HEK293 (cell line): ENCODE data around the gene GPLD1.
"Not testable (repeated sequence)": the region's sequence is repeated elsewhere in the genome, so short reads cannot be mapped to it uniquely, and the experiment has no call there.

Experiments used
- CTCF ChIA-PET: fragments of 350-600 bp; formaldehyde crosslinking; extraction: SDS; loops from one replicate; lab custom pipeline; 2021; ENCODE audit warnings: antibody characterized with exemption; lab: Yijun Ruan, JAX
- POLR2A ChIA-PET: fragments of 300-600 bp; formaldehyde crosslinking; extraction: SDS; loops from one replicate; lab custom pipeline; 2020; ENCODE audit warnings: antibody characterized with exemption, inconsistent platforms; lab: Yijun Ruan, JAX
- H3K27ac ChIP-seq: fragments of 200-500 bp; sonication (Bioruptor generic); 2 replicates; pipeline ENCODE4 v1.5.1; 2014; ENCODE audit warnings: low read depth, low read length, control low read depth, inconsistent platforms; ENCODE audit errors: extremely low read depth
- H3K36me3 ChIP-seq, 2 experiments: fragments of 200-500 bp in 1 of 2; sonication (Bioruptor generic) in 1 of 2; 1 replicate in 1 of 2; 2 replicates in 1 of 2; pipeline ENCODE4 v1.5.1; 2014 to 2017; ENCODE audit warnings: inconsistent platforms in 2 of 2, low read length in 2 of 2; ENCODE audit not compliant: control insufficient read depth in 2 of 2, insufficient read depth in 1 of 2
- H3K4me1 ChIP-seq: fragments of 200-500 bp; sonication (Bioruptor generic); 2 replicates; pipeline ENCODE4 v1.5.1; 2014; ENCODE audit warnings: mild to moderate bottlenecking, low read length, inconsistent platforms; ENCODE audit not compliant: control insufficient read depth, insufficient read depth
- H3K4me3 ChIP-seq: 2 replicates; pipeline ENCODE4 v1.5.1; 2011; ENCODE audit warnings: low read depth, mild to moderate bottlenecking, control low read depth, low read length, moderate library complexity
- H3K9me3 ChIP-seq: fragments of 200-500 bp; sonication (Bioruptor generic); 2 replicates; pipeline ENCODE4 v1.5.1; 2014; ENCODE audit warnings: low read depth, low read length, inconsistent platforms; ENCODE audit not compliant: control insufficient read depth, insufficient read depth
- BCL11B ChIP-seq: fragments of 450-650 bp; formaldehyde crosslinking; IDR thresholded peaks from 2 replicates; pipeline ENCODE4 v1.5.1; 2016; ENCODE audit warnings: low read depth, missing biosample characterization, missing genetic modification characterization
- CTCF ChIP-seq: fragments of 450-650 bp; formaldehyde crosslinking; IDR thresholded peaks from 2 replicates; pipeline ENCODE4 v1.5.1; 2016; ENCODE audit warnings: missing biosample characterization, missing genetic modification characterization
- IKZF3 ChIP-seq: fragments of 450-650 bp; IDR thresholded peaks from 2 replicates; pipeline ENCODE4 v1.5.0; 2018; ENCODE audit warnings: missing biosample characterization, mild to moderate bottlenecking, missing genetic modification characterization, moderate library complexity
- KLF17 ChIP-seq: fragments of 450-650 bp; formaldehyde crosslinking; IDR thresholded peaks from 2 replicates; pipeline ENCODE4 v1.5.1; 2016; ENCODE audit warnings: missing biosample characterization, missing genetic modification characterization
- PBX3 ChIP-seq: sonication (generic); formaldehyde crosslinking; IDR thresholded peaks from 2 replicates; pipeline ENCODE4 v1.8.1; 2022; ENCODE audit warnings: mild to moderate bottlenecking, moderate library complexity, missing genetic modification reagents
- SETDB1 ChIP-seq: IDR thresholded peaks from one replicate; pipeline ENCODE4 v1.6.1; 2017; ENCODE audit warnings: mild to moderate bottlenecking, low read length, moderate library complexity, mixed read lengths; ENCODE audit not compliant: insufficient read length
- ZBTB48 ChIP-seq: fragments of 450-650 bp; formaldehyde crosslinking; IDR thresholded peaks from 2 replicates; pipeline ENCODE4 v1.5.1; 2016; ENCODE audit warnings: missing biosample characterization, missing genetic modification characterization
- ZBTB6 ChIP-seq: fragments of 450-650 bp; formaldehyde crosslinking; IDR thresholded peaks from 2 replicates; pipeline ENCODE4 v1.5.1; 2017; ENCODE audit warnings: missing biosample characterization, missing genetic modification characterization
- ZNF114 ChIP-seq: fragments of 450-650 bp; formaldehyde crosslinking; IDR thresholded peaks from 2 replicates; pipeline ENCODE4 v1.5.0; 2017; ENCODE audit warnings: missing biosample characterization, missing genetic modification characterization
- ZNF266 ChIP-seq: fragments of 450-650 bp; formaldehyde crosslinking; IDR thresholded peaks from 2 replicates; pipeline ENCODE4 v1.5.1; 2016; ENCODE audit warnings: missing biosample characterization, missing genetic modification characterization, low read depth
- ZNF280C ChIP-seq: fragments of 450-650 bp; formaldehyde crosslinking; IDR thresholded peaks from 2 replicates; pipeline ENCODE4 v1.5.1; 2016; ENCODE audit warnings: missing biosample characterization, missing genetic modification characterization
- ZNF37A ChIP-seq: fragments of 450-650 bp; IDR thresholded peaks from 2 replicates; pipeline ENCODE4 v1.5.1; 2018; ENCODE audit warnings: missing biosample characterization, missing genetic modification characterization
- ZNF404 ChIP-seq: fragments of 450-650 bp; formaldehyde crosslinking; IDR thresholded peaks from 2 replicates; pipeline ENCODE4 v1.5.1; 2017; ENCODE audit warnings: missing biosample characterization, missing genetic modification characterization
- ZNF501 ChIP-seq: fragments of 450-650 bp; formaldehyde crosslinking; IDR thresholded peaks from 2 replicates; pipeline ENCODE4 v1.5.1; 2016; ENCODE audit warnings: missing biosample characterization, missing genetic modification characterization
- ZNF514 ChIP-seq: fragments of 450-650 bp; formaldehyde crosslinking; IDR thresholded peaks from 2 replicates; pipeline ENCODE4 v1.5.1; 2016; ENCODE audit warnings: missing biosample characterization, missing genetic modification characterization
- ZNF558 ChIP-seq: fragments of 450-650 bp; formaldehyde crosslinking; IDR thresholded peaks from 2 replicates; pipeline ENCODE4 v1.5.1; 2016; ENCODE audit warnings: missing biosample characterization, missing genetic modification characterization
- ZNF561 ChIP-seq: fragments of 450-650 bp; IDR thresholded peaks from 2 replicates; pipeline ENCODE4 v1.5.1; 2018; ENCODE audit warnings: missing biosample characterization, missing genetic modification characterization, borderline replicate concordance
- ZNF571 ChIP-seq: fragments of 450-650 bp; formaldehyde crosslinking; IDR thresholded peaks from 2 replicates; pipeline ENCODE4 v1.5.0; 2017; ENCODE audit warnings: missing biosample characterization, missing genetic modification characterization
- ZNF658 ChIP-seq: fragments of 450-650 bp; formaldehyde crosslinking; IDR thresholded peaks from 2 replicates; pipeline ENCODE4; 2016; ENCODE audit warnings: missing biosample characterization, missing genetic modification characterization
- ZNF664 ChIP-seq: fragments of 450-650 bp; formaldehyde crosslinking; IDR thresholded peaks from 2 replicates; pipeline ENCODE4 v1.5.1; 2016; ENCODE audit warnings: missing biosample characterization, missing genetic modification characterization
- ZNF701 ChIP-seq: fragments of 450-650 bp; formaldehyde crosslinking; IDR thresholded peaks from 2 replicates; pipeline ENCODE4 v1.5.1; 2016; ENCODE audit warnings: missing biosample characterization, missing genetic modification characterization
- ZNF707 ChIP-seq: fragments of 450-650 bp; formaldehyde crosslinking; IDR thresholded peaks from 2 replicates; pipeline ENCODE4 v1.5.1; 2016; ENCODE audit warnings: missing biosample characterization, missing genetic modification characterization
- ZNF776 ChIP-seq: fragments of 450-650 bp; formaldehyde crosslinking; IDR thresholded peaks from 2 replicates; pipeline ENCODE4 v1.5.0; 2017; ENCODE audit warnings: missing biosample characterization, missing genetic modification characterization, borderline replicate concordance

The GPLD1 gene

GRCh38 chr6:24513602-24514001 is 24.2 kb upstream of the GPLD1 start:
- POLR2A ChIA-PET: interaction anchor here (0.5 kb wide), 1 partner anchor 633 kb away, joined by 3 read pairs; no protein-coding TSS in a partner anchor

GRCh38 chr6:24511976-24512375 is 22.6 kb upstream of the GPLD1 start:
- POLR2A ChIA-PET: not testable (repeated sequence)

More at GRCh38 chr6:24513602-24514001, 24.2 kb upstream of the GPLD1 start:
- H3K4me1 ChIP-seq: no peaks in the 10 kb centered on the region
- TF ChIP-seq IKZF3 (tag by site-specific recombination) (no peak), ZNF266 (tag by site-specific recombination) (no peak), ZNF664 (tag by site-specific recombination) (no peak), ZBTB6 (no peak), ZNF701 (no peak), ZNF114 (tag by site-specific recombination) (no peak), ZNF514 (no peak)
- H3K9me3 ChIP-seq: no peaks in the 10 kb centered on the region
- CTCF ChIA-PET: interaction anchor here (0.6 to 1.5 kb wide), 4 partner anchors 12 to 284 kb away, joined by 3 to 5 read pairs (median 4); partner anchors contain the start of gene ALDH5A1
- H3K4me3 ChIP-seq: no peak overlapping the region
- peaks cover 10 to 15% of the 10 kb centered on the region in 2 experiments; a peak in 2 of 3 replicates for H3K36me3 ChIP-seq
- H3K27ac ChIP-seq: no peak overlapping the region

GRCh38 chr6:24506814-24507520 is 17.6 kb upstream of the GPLD1 start:
- Histone ChIP-seq H3K4me3 (no peak overlapping the region), H3K4me1 (no peaks in the 10 kb centered on the region), H3K9me3 (no peaks in the 10 kb centered on the region), H3K27ac (no peak overlapping the region), H3K36me3 (peaks cover 14 to 18% of the 10 kb centered on the region in 2 experiments)
- CTCF ChIA-PET: no interaction called here
- TF ChIP-seq ZNF561 (tag by site-specific recombination) (no peak), KLF17 (no peak), ZNF571 (tag by site-specific recombination) (no peak), BCL11B (tag by site-specific recombination) (no peak), ZNF658 (tag by site-specific recombination) (no peak), CTCF (tag by site-specific recombination) (no peak), ZBTB48 (no peak), ZNF776 (tag by site-specific recombination) (no peak), ZNF37A (tag by site-specific recombination) (no peak), SETDB1 (no peak), ZNF707 (tag by site-specific recombination) (no peak), ZNF501 (tag by site-specific recombination) (no peak), ZNF558 (tag by site-specific recombination) (no peak), ZNF404 (tag by site-specific recombination) (no peak), PBX3 (CRISPR knock-in tag) (no peak), ZNF280C (tag by site-specific recombination) (no peak)
- POLR2A ChIA-PET: no interaction called here

More at GRCh38 chr6:24511976-24512375, 22.6 kb upstream of the GPLD1 start:
- H3K27ac ChIP-seq, H3K4me3 ChIP-seq, H3K4me1 ChIP-seq, H3K9me3 ChIP-seq: not testable (repeated sequence)
- peaks cover 12 to 20% of the 10 kb centered on the region in 2 experiments for H3K36me3 ChIP-seq
- CTCF ChIA-PET: interaction anchor here (0.6 to 1.6 kb wide), 3 partner anchors 10 to 1064 kb away, joined by 3 to 6 read pairs (median 4); partner anchors contain the start of gene ALDH5A1
